HG03439 (cell line): ENCODE measurements around the gene GABRD.

ENCODE experiments used
- ATAC-seq: cut with Tn5 transposase; IDR thresholded peaks from one replicate; pipeline ENCODE4 v1.9.1; 2021; ENCODE audit warnings: mild to moderate bottlenecking, moderate library complexity; ENCODE audit not compliant: unreplicated experiment

GABRD gene

DNA sequence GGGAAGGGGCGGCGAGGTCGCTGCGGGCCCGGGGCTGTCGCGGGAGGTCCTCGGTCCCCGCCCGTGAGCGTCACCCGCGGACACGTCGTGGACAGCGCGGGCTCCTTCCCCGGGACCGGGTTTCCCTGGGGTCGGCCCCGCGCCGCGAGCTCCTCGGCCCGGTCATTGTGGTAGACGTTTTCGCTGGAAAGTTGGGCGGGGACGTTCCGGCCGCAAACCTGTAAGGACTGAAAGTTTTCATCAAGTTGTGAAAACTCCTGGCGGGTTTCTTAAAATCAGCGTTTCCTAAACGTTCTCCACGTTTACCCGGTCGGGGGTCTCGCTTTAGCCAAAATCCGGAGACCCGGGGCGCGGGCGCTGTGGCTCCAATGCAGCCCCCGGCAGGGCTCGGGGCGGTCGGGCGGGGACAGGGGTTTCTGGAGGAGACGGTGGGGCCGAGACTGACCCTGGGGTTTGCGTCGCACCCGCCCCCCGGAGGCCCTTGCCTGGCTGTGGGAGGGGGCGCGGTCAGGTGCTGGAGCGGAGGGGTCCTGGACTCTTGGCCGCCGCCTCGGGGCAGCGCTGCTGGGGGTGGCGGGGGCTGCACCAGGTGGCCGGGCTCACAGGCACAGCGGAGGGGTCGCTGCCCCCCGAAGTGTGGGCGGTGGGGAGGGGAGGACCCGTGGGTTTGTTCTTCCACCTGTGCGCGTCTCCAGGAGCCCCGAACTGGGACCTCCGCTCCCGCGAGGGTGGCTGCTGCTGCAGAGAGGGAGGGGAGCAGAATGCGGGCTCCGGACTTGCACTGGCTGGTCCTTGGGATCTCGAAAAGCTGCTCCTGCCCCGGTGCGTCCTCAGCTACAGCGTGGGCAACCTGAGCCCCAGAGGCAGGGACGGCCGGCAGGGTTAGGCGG, 31.9 kb downstream of the GABRD start:
- no peak for ATAC-seq

GRCh38 chr1:2052054-2052679, 33.0 kb downstream of the GABRD start:
- ATAC-seq: no peak

DNA sequence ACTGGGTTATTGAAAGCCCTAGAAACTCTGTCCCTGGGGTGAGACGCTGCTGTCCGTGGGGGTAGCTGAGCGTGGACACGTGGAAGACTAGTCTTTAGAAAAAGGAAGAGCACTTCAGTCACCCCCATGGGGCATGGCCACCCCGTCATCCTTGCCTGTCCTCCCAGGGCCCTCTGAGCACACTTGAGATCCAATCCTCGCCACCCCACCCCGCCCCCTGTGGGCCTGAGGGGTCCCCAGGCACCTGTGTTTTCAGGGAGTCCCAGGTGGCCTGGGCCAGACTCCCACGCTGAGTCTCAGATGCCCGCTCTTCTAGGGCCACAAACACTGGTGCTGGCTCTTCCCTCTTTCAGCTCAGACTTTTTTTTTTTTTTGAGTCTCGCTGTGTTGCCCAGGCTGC, 33.6 kb downstream of the GABRD start:
- ATAC-seq: no peak

- no peak for ATAC-seq
These were observed 34.1 kb downstream of the GABRD start for GRCh38 chr1:2053217-2053616.

- ATAC-seq: no peak
These were observed 34.7 kb downstream of the GABRD start for GRCh38 chr1:2053784-2054376.

- ATAC-seq: no peak
These were observed 35.4 kb downstream of the GABRD start for GRCh38 chr1:2054560-2054959.

- no peak for ATAC-seq
These were observed 36.9 kb downstream of the GABRD start for GRCh38 chr1:2055911-2056575.

- no peak for ATAC-seq
These were observed 37.9 kb downstream of the GABRD start for GRCh38 chr1:2056955-2057590.

GRCh38 chr1:2059290-2059953, 40.3 kb downstream of the GABRD start:
- ATAC-seq: no peak

DNA sequence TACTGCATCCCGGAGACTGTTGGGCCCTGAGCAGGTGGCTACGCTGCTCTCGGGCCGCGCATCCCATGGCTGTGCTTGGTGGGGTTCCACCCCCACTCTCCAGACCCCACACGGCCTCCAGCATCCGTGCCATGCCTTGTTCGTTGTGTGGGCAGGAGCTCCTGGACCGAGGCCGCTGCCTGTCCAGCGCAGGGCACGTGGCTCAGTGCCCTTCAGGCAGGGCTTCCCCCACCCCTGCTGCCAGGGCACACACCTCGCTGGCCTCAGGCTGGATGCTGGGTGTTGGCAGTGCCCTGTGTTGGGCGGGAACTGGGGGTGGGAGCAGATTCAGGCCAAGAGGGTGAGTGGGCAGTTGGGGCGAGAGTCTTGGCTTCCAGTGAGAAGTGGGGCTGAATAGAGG, 40.9 kb downstream of the GABRD start:
- ATAC-seq: no peak

DNA sequence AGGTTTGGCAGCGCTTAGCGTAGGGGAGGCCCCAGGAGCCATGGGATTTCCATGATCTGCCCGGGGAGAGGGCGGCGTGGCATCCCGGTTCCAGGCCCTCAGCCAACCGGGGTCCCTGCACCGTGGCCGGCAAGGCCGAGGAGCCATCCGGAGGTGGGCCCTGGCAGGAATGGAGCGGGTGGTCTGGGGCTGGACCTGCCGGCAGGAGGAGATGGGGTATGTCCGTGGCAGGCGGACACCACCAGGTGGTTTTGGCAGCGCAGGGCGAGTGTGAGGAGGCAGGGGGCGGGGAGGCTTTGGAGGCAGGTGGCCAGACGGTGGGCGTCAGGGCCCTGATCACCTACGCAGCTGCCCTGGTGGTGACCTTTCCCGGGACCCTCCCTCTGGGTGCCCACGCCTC, 41.4 kb downstream of the GABRD start:
- no peak for ATAC-seq

DNA sequence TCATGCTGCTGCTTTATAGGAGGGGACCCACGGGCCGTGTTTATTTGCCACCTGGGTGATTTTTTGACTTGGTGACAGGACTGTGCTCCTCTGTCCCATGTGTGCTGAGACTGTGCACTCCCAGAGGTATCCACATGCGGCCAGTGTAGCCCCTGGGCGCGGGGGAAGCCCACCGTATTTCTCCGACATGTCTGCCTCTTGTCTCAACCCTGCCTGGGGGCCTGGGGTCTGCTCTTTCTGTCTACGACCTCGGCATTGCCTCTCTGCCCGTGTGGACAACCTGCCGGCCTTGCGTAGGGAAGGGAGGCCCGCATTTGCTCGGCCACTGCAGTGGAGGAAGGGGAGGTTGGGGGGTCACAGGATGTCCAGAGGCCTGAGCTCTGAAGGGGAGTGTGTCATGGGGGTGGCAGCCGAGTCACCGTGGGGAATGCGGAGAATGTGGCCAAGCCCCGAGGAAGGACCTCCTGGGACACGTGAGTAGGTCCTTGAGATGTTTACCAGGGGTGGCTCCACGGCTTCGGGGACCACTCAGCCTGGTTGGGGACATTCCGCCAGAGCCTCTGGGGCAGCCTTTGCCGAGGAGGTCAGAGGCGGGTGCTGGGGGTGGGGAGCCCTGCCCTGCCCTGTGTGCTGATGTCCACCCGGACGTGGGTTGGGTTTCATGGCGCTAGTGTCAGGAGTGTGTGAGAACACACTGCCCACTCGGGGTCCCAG, 42.1 kb downstream of the GABRD start:
- no peak for ATAC-seq

DNA sequence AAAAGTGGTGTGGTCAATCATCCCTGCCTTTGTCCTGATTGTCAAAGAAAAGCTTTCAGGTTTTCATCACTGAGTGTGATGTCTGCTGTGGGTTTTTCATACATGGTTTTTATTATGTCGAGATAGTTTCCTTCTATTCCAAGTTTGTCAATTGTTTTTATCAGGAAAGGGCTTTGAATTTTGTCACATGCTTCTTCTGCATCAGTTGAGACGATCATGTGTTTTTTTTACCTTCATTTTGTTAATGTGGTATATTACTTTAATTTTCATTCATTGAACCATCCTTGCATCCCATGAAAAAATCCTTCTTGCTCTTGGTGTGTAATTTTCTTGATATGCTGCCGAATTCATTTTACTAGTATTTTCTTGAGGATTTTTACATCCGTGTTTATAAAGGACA, 46.6 kb downstream of the GABRD start:
- ATAC-seq: no peak

DNA sequence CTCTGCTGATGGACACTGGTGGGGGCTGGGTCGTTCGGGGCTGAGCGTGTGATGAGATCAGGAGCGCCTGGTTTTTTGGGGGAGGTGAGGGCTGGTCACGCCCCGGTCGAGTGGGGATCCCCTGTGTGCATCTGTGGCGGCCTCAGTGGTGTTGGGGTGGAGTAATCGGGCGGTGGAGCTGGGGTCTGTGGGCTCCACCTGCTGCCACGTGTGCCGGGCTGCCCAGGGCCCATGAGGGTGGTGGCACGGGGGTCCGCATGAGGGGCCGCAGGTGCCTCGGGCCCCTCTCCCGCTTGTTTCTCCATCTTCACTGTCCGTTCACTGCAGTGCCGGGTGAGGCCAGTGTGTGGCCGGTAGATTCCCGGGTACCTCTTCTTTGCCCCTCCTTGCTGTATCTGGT, 48.2 kb downstream of the GABRD start:
- ATAC-seq: no peak

GRCh38 chr1:2067981-2068380, 48.8 kb downstream of the GABRD start:
- ATAC-seq: no peak

GRCh38 chr1:2068951-2069350, 49.8 kb downstream of the GABRD start:
- ATAC-seq: no peak

- ATAC-seq: no peak
These were observed 50.9 kb downstream of the GABRD start for GRCh38 chr1:2070016-2070415.

DNA sequence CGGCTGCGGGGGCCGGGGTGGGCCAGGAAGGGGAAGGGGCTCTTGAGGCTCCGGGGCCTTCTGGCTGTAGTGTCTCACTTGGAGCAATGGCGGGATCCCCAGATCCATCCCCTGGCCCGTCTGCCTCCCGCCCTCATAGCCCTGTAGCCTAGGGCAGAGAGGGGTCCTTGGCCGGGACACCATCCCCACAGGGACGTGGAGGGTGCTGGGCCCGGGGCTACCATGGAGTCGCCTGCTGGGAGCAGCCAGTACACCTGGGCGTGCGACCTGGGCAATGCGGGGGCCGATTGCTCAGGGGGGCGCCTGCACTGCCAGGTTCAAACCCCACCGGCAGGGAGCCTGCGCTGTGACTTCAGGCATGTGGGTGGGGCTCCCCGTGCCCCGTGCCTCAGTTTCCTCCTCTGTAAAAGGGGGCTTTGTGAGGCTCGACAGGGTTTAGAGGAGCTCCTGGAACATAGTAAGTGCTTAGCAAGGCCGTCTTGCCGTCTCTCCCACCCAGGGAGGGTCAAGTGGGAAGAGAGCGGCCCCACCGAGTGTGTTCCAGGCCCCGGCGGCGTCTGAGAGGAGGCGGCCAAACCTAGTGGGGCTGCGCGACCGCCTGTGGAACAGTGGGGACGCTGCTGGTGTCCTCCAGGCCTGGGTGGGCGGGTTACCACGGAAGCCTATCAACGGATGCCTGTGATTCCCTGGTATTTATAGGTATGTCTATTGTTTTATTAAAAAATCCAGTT, 51.8 kb downstream of the GABRD start:
- no peak for ATAC-seq

DNA sequence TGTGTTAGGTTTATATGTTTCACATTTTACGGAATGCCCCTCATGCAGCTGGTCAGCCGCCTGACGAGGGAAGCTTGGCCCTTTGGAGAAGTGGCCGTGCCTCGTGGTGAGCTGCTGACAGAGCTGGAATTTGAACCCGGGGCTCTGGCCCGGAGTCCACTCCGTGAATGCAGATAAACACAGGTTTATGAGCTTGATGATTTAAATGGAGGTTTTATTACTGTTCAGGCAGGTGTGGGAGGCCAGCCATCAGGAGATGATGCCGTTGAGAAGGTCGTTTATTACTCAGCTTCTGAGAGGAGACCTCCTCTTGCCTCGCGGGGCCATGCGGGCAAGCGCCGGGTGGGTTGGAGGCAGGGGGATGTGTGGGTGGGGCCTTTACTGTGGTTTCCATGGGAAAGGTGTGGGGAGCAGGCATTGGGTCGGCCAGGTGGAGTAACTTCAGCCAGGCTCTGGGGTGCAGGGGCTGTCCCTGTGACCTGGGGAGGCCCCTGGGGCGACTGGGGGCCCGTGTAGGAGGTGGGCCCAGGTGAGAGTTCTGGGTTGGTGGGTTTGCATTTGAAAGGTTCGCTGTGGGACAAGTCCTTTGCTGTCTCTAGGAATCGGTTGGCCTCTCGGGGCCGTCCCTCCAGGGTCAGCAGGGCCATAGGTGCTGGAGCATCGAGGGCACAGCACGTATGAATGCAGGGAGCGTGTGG, 53.1 kb downstream of the GABRD start:
- no peak for ATAC-seq
